Calu3 (cell line): ENCODE data around the gene RET. TPM values are rescaled to one million over a fixed set of nuclear protein-coding genes. Genes with fewer than 3 reads are reported as not detected.

Source experiments
- BruUV-seq: library from RNA; stranded (reverse); fragments of 400-500 nt; replicated peaks from 2 replicates; lab custom pipeline; 2021; lab: Mats Ljungman, UMichigan
- CTCF ChIA-PET: fragments of 300-600 bp; sonication (Branson Sonifier 250); formaldehyde crosslinking; loops from one replicate; lab custom pipeline; 2022; ENCODE audit warnings: antibody characterized with exemption; lab: Charles Lee
- DNase-seq: peaks from one replicate; pipeline ENCODE4 v3.0.0; 2022
- H3K27ac Mint-ChIP-seq: one replicate; pipeline ENCODE4 v1.8.0; 2022; ENCODE audit warnings: mixed read lengths; ENCODE audit not compliant: unreplicated experiment
- H3K27me3 Mint-ChIP-seq: one replicate; pipeline ENCODE4 v1.8.0; 2022; ENCODE audit warnings: mixed read lengths; ENCODE audit not compliant: unreplicated experiment
- H3K36me3 Mint-ChIP-seq: one replicate; pipeline ENCODE4 v1.8.0; 2022; ENCODE audit warnings: mild to moderate bottlenecking, moderate library complexity, mixed read lengths; ENCODE audit not compliant: insufficient read depth, unreplicated experiment
- H3K4me1 Mint-ChIP-seq: one replicate; pipeline ENCODE4 v1.8.0; 2022; ENCODE audit warnings: mild to moderate bottlenecking, low read depth, mixed read lengths; ENCODE audit not compliant: unreplicated experiment
- H3K4me3 Mint-ChIP-seq: one replicate; pipeline ENCODE4 v1.8.0; 2022; ENCODE audit warnings: mild to moderate bottlenecking, low read depth, moderate library complexity, mixed read lengths; ENCODE audit not compliant: unreplicated experiment
- H3K9me3 Mint-ChIP-seq: one replicate; pipeline ENCODE4 v1.8.0; 2022; ENCODE audit warnings: low read depth, mixed read lengths; ENCODE audit not compliant: unreplicated experiment
- intact Hi-C: fragments of 100-400 bp; cut with micrococcal nuclease; formaldehyde crosslinking; loops from one replicate; pipeline ENCODE4 v1.10.0; 2022; ENCODE audit not compliant: unreplicated experiment
- total RNA-seq: library from RNA; stranded (reverse); gene quantifications from 2 replicates; pipeline ENCODE4 v1.2.3, GENCODE V29; 2022
- TF ChIP-seq, protein P1 (sequence below): fragments of 200-600 bp; IDR thresholded peaks from one replicate; pipeline ENCODE4 v1.8.0; 2022; ENCODE audit warnings: antibody characterized with exemption; ENCODE audit not compliant: unreplicated experiment

Gene RET
- total RNA-seq, 1 experiment from 2014 or later, result not detected

DNA sequence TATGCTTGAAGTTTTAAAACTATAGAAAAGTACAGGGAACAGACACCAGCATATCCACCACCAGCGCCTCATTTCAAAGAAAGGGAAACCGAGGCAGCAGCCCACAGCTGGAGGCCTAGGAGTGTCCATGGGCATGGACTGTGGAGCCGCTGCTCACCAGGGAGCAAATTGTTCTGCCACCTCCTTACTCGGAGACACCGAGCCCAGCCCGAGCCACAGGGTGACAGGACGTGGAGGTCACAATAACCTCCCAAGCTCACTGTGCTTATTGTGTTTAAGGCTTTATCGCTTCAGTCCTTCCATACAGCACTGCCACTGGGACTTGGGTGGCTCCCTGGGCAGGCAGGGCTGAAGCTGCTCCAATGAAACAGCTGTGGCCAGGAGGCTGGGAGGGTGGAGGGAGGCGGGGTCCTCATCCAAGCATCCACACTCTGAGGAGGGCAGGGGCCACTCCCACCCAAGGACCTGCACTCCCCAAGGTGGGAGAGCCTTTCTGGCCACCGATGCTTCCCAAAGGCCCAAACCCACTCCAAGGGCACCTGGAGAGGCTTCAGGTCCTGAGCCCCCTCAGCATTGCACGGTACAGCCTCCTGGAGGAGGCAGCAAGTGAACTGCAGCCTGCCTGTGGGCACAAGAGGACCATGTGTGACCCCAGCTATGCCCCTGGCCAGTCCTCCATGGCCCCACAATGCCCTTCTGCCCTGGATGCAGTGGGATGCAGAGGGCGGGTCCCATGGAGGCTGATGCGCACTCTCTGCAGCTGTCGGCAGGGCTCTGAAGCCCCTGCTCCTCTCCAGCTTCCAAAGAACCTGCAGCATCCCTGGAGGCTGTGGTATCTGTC is 38.7 kb upstream of the RET start:
- Mint-ChIP-seq H3K36me3 (no peaks in the 10 kb centered on the region), H3K4me3 (no peak overlapping the region), H3K27me3 (peaks cover 53% of the 10 kb centered on the region), H3K4me1 (no peaks in the 10 kb centered on the region), H3K27ac (no peak overlapping the region), H3K9me3 (no peaks in the 10 kb centered on the region)
- TF ChIP-seq, protein P1, sequence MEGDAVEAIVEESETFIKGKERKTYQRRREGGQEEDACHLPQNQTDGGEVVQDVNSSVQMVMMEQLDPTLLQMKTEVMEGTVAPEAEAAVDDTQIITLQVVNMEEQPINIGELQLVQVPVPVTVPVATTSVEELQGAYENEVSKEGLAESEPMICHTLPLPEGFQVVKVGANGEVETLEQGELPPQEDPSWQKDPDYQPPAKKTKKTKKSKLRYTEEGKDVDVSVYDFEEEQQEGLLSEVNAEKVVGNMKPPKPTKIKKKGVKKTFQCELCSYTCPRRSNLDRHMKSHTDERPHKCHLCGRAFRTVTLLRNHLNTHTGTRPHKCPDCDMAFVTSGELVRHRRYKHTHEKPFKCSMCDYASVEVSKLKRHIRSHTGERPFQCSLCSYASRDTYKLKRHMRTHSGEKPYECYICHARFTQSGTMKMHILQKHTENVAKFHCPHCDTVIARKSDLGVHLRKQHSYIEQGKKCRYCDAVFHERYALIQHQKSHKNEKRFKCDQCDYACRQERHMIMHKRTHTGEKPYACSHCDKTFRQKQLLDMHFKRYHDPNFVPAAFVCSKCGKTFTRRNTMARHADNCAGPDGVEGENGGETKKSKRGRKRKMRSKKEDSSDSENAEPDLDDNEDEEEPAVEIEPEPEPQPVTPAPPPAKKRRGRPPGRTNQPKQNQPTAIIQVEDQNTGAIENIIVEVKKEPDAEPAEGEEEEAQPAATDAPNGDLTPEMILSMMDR, result no peak
- CTCF ChIA-PET, result interaction anchor here (0.6 kb wide), 1 partner anchor 19 kb away, joined by 5 read pairs; no protein-coding TSS in a partner anchor
- intact Hi-C loops, result no loop called here
- DNase-seq, result no peak
- BruUV-seq, result no TSS peak

DNA sequence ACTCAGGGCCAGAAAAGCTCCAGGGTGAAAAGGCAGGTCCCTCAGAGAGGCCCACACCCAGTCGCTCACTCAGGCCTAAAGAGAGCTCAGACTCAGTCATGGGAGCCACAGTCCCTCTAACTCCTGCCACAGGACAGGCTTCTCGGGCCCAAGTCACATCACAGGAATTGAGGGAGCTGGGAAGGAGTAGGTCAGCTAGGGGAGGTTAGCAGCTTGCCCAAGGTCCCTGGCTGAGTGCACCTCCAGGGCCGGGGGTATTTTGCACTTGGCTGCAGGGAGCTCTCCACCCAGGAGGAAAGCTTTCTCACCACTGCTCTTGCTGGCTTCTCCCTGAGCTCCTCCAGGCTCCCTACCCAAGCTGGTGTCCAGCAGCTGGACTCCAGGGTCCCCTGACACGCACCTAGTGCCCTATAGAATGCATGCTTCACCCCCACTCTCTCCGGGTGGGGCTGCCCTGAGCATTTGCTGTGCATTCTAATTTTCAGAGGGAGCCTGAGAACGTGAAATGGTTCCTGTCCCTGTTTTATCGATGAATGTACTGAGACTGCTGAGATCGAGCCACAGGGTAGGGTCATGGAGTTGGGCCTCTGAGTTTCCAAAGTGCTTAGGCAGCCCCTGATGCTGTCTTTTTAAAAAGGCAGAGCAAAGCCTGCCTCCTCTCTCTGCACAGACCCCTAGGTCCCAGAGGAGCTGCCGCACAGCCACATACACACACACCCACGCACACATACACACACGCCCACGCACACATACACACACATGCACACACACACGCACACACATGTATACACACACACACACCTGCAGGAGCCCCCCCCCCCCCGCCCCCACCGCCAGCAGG is 37.9 kb upstream of the RET start:
- no TSS peak for BruUV-seq
- DNase-seq, result no peak
- H3K36me3 Mint-ChIP-seq, result no peaks in the 10 kb centered on the region
- peaks cover 57% of the 10 kb centered on the region for H3K27me3 Mint-ChIP-seq
- no peak overlapping the region for H3K4me3 Mint-ChIP-seq
- H3K9me3 Mint-ChIP-seq, result no peaks in the 10 kb centered on the region
- CTCF ChIA-PET, result no interaction called here
- no peak overlapping the region for H3K27ac Mint-ChIP-seq
- TF ChIP-seq, protein P1, result no peak
- no peaks in the 10 kb centered on the region for H3K4me1 Mint-ChIP-seq
- intact Hi-C loops, result no loop called here

DNA sequence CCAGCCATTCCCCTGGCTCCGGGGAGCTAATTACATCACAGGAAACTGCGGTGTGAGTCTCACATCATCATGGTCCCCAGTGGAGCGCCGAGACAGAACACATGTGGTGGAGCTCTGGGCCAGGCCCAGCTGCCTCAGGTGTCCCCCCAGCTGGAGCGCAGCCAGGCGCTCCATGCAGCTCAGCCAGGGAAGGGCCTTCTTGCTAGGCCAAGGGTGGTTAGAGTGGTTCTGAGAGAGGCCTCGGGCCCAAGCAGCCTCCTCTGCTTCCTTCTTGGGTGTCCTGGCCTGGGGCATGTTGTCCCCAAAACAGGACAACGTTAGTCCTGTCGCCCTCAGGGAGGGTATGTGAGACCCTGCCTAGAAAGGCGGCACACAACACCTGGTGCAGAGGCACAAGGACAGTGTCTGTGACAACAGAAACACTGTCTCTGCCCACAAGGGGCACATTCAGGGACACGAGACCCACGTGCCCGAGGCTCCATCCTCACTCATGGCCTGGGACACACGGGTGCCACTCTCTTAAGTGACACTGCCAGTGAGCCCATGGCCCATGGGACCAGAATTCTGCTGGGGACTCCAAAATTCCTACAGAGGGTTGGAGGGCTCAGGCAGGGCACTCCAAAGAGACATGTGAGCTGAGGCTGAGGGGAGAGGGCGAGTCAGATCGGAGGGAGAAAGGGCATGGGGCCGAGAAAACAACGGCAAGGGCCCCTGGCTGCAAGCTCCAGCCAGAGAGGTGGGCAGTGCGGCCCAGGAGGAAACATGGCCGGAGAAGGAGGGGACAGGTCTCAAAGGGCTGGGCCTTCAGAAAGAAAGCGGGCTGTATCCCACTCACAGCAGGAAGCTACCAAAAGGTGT is 37.0 kb upstream of the RET start:
- CTCF ChIA-PET, result no interaction called here
- no peak for DNase-seq
- TF ChIP-seq, protein P1, result no peak
- H3K4me1 Mint-ChIP-seq, result no peaks in the 10 kb centered on the region
- H3K36me3 Mint-ChIP-seq, result no peaks in the 10 kb centered on the region
- H3K9me3 Mint-ChIP-seq, result no peaks in the 10 kb centered on the region
- H3K27me3 Mint-ChIP-seq, result peaks cover 57% of the 10 kb centered on the region
- intact Hi-C loops, result no loop called here
- no TSS peak for BruUV-seq
- H3K27ac Mint-ChIP-seq, result no peak overlapping the region
- H3K4me3 Mint-ChIP-seq, result no peak overlapping the region
